Stimulated activated CD8-positive, alpha-beta memory T cell treated with anti-CD3 and anti-CD28 coated beads, Interleukin-4, amount 100 ng/mL, for 1 hour (primary cell): ENCODE data around the gene LTB4R2.
"Not testable (repeated sequence)": the region's sequence is repeated elsewhere in the genome, so short reads cannot be mapped to it uniquely, and the experiment has no call there.

Source experiments
- DNase-seq, 2 donors: peaks; one replicate each; pipeline ENCODE4 v3.0.0-alpha.2; 2020; ENCODE audit warnings: low read depth in 2 of 2, low spot score in 1 of 2

The LTB4R2 gene

DNA sequence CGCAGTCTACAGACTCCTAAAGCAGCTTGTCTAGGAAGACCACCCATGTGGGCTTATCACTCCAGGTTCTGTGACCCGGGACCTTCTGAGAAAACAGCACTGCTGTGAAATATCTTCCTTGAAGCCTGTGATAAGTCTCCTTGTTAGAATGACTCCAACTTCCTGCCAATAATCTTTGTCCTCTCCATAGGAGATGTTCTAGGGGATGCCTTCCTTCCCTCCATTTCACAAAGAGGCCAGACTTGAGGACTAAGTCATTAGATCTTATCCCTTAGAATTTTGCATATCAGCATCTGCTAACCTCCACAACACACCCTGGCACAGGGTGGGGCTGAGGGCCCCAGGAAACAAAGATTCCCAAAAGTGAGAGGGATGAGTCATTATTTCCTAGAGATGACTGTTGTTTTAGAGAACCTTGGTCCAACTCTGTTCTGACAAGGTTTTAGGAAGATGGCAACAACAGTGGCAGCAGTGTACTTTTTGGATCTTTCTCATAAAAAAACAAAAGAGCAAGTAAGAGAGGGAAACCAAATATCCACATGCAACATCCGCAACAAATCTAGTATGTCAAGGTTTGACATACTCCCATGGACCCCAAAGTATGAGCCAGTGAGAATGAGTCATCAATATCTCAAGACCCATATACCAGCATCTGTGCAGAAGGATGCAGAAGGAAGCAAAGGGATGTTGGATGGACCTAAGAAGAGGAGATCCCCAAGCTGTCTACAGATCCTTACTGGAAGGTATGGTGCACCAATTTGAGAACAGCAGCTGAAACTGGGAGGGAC is 7.4 kb downstream of the LTB4R2 start:
- DNase-seq: no peak

GRCh38 chr14:24321212-24321975 is 11.5 kb downstream of the LTB4R2 start:
- DNase-seq: no peak

DNA sequence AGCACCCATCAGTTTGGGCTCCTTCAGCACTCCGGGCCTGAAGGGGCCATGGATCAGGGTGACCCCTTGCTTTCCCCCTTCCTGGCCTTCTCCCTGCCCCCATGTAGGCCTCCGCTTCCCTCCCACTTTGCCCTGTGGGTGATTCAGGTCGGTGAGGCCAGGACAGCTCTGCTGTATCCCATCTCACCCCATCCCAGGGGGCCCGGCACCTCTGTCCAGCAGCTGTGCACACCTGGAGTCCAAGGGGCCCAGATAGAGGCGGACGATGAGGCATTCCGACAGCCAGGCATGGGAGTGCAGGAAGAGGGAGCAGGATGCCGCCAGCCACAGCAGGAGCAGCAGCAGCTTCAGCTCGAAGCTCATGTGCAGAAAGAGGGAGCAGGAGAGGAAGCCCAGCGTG is 12.7 kb downstream of the LTB4R2 start:
- DNase-seq: no peak

DNA sequence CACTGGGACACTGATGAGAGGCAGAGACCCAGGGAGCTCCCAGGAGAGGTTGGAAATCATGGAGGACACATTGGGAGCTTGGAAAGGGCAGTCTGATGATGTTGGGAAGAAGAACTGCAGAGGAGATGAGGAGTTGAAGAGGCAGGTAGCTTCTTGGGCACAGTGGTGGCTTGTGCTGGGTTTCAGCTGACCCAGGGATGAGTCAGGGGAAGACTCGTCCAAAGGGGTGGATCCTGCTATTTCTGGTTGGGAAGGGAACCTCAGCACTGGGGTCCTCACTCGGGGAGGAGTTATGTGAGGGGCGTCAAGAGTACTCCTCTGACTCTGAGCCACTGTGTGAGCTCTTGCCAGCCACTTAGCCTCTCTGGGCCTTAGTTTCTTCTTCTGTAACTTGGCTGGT is 13.4 kb downstream of the LTB4R2 start:
- DNase-seq: no peak

GRCh38 chr14:24324024-24324423 is 14.1 kb downstream of the LTB4R2 start:
- DNase-seq: no peak

GRCh38 chr14:24325041-24325530 is 15.1 kb downstream of the LTB4R2 start:
- DNase-seq: no peak

DNA sequence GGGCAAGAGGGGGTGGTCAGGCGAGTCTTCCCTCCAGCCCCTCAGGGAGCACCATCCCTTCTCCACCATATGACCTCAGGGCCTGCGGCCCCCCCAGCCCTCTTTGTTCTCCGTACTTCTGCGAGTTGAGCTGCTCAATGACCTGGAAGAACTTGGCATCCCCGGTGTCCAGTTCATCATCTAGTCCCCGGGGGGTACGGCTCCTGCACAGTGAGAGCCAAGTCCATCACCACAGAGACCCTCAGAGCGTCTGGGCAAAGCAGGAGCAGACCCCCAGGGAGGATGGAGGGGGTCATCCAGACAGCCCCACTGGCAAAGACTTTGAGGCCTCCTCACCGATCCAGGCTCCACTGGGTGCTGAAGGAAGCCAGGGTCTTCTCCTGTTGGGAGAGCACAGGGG is 16.0 kb downstream of the LTB4R2 start:
- no peak for DNase-seq

DNA sequence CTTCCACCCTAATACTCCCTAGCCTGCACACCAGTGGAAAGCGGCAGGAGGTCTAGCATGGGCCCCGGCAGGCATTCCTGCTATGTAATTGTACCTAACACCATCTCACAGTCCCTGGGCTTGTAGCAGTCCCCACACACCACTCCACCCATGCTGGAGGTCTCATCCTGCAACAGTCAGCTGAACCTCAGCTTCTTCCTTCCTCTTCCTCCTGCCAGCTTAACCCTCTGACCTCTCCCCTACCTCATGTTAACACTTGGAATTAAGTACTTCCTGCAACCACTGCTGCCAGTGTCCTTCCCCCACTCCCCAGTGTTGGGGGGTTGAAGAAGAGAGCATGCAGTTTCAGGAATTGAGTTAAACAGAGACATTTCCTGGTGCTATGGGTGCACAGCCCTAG is 17.4 kb downstream of the LTB4R2 start:
- DNase-seq: no peak

DNA sequence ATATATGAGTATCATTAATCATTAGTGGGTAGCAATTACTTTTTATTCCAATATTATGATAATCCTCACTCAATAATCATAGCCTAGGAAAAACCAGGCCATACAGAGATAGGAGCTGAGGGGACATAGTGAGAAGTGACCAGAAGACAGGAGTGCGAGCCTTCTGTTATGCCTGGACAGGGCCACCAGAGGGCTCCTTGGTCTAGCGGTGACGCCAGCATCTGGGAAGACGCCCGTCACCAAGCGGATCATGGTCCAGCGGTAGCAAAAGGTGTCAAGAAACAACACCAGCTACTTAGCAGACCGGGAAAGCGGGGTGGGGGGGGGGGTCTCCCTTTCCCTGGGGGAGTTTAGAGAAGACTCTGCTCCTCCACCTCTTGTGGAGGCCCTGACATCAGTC is 18.0 kb downstream of the LTB4R2 start:
- DNase-seq: not testable (repeated sequence)

DNA sequence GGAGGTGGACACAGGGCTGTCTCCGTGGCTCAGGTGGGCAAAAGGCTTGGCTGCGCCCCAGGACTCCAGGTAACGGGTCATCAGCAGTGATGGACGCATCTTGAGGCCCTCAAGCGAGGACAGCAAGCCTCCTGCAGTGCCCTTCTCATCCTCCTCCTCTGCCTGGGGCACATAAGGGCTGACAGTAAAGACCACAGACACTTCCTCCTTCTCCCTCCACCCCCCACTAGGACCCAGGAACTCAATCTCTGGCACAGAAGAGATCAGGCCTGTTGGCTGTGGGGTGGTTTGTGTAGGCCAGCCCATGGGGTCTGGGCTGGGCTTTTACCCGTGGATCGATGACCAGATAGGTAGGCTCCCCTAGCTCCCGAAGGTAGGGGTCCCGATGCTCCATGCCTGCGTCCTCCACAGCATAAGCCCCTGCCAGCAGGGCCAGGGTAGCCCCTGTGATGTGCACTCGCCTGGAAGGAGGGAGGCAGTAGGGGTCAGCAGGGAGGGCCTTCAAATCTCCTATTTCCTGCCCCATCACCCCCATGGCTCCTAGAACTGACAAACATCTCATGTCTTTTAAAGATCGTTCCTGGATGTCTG is 19.2 kb downstream of the LTB4R2 start:
- DNase-seq: no peak

DNA sequence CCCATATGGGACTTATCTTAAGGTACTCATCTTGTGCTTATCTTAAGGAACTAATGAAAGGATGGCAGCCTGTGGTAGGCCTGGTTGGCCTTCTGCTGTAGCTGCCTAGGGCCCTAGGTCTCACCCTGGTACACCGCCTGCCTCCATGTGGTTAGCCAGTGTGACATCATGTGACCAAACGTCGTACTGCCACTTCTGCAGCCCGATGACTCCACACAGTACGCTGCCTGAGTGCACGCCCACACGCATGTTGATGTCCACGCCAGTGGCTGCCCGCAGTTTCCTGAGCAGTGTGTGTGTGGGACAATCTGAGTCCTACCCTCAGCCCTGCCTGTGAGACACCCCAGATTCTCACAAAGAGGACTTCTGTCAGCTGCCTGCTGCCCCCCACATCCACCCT is 19.8 kb downstream of the LTB4R2 start:
- DNase-seq: peak; percentile 42 to 46

GRCh38 chr14:24330973-24331674 is 21.2 kb downstream of the LTB4R2 start:
- DNase-seq: no peak

DNA sequence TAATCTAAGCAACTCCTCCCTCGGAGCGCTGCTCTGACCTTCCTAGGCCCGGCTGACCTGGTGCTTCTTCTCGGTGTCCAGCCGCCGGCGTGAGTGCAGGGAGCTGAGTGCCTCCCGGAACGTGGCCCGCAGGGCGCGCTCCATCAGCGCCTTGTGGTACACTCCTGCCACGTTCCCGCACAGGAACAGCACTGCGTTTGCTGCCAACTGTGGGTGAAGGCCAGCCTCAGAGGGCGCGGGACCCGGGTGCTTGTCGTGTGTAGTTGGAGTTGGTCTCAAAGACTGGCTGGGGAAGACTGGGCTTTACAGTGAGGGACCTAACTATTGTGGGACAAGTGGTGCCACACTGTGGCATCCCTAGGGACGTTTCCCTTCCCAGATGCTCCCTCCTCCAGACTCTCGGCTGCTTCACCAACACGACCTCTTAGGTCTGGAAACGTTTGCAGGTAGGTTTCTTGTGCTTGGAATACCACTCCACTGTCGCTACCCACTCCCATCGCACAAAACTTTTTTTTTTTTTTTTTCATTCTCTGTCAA is 21.9 kb downstream of the LTB4R2 start:
- no peak for DNase-seq

- peak; percentile 46 to 70 for DNase-seq
Measured at GRCh38 chr14:24332268-24332993, 22.5 kb downstream of the LTB4R2 start.

- no peak for DNase-seq
Measured at GRCh38 chr14:24334431-24335291, 24.7 kb downstream of the LTB4R2 start, which contains the start of gene ADCY4. Gene ADCY4, minus strand, starts transcription at chr14:24335071. Its CDS starts 419 bp downstream, at chr14:24334652.

GRCh38 chr14:24335461-24336171 is 25.7 kb downstream of the LTB4R2 start:
- DNase-seq: no peak

DNA sequence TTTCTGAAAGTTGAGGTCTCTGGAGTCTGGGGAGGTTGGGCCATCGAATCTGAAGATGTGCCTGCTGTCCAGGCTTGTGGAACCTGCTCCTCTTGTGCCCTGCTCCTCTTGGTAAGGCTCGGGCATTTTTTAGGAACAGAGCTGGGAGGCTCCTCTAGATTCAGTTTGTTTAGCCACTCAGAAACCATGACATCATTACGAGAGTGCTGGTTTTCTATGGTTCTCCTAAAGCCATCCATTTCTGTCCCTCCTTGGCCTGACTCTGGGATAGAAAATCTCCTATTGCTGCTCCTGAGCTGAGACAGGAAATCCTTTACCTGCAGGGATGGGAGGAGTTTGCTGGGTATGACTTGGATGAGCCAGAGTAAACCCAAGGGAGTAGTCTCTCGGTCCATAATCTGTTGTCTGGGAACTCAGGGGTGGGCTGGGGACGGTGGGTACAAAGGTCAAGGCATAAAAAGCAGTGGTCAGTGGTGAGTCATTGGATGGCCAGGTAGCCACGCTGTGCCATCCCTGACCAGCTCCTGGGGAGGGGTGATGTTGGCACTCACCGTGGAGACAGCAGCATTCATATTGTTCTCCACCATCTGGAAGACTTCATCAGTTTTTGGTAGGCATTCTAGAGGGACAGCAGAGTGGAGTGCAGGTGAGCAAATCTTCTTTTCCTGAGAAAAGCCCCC is 27.3 kb downstream of the LTB4R2 start:
- no peak for DNase-seq

GRCh38 chr14:24337824-24338175 is 27.9 kb downstream of the LTB4R2 start:
- no peak for DNase-seq
